GM11168 (cell line): Measurements from ENCODE around the gene STRBP.
"Not testable (repeated sequence)": the region's sequence is repeated elsewhere in the genome, so short reads cannot be mapped to it uniquely, and the experiment has no call there.

Experiments
- in situ Hi-C: fragments of 300-500 bp; cut with MboI; formaldehyde crosslinking; loops from one replicate; pipeline ENCODE4 v1.12.0; 2022; ENCODE audit warnings: low sequenced_read_pairs; ENCODE audit not compliant: unreplicated experiment

STRBP gene

DNA sequence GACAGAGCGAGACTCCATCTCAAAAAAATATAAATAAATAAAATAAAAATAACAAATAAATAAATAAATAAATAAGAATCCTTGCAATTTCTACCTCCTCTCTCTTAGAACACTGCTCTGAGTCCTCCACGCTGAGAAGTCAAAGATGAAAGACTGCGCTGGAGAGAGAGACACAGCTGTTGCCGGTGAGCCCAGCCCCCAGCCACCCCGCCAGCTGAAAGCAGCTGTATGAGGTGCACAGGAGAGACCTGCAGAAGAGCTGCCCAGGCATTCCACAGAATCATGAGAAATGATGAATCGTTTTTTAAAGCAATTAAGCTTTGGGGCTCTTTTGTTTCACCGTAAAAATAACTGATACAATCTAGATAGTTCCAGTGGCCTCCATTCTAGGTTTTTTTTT is 16.3 kb upstream of the STRBP start:
- in situ Hi-C loops, result no loop called here

- in situ Hi-C loops, result no loop called here
Observed at GRCh38 chr9:123283455-123283854, 15.1 kb upstream of the STRBP start.

DNA sequence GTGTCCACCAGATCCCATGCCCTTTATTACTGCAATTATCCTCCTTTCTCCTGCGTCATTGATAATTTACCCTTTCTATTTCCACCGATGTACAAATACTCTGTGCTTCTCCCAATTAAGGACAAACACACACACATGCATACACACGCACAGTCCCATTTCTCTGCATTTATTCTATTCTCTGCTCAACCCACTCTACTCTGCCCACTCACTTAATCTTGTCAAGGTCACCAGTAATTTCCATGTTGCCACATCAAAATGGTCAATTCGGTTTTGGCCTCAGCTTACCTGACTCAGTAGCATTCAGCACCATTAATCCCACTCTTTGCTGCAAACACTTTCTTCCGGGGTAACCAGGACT is 14.6 kb upstream of the STRBP start:
- in situ Hi-C loops, result no loop called here

- in situ Hi-C loops, result no loop called here
Observed at GRCh38 chr9:123282362-123283047, 14.1 kb upstream of the STRBP start.

DNA sequence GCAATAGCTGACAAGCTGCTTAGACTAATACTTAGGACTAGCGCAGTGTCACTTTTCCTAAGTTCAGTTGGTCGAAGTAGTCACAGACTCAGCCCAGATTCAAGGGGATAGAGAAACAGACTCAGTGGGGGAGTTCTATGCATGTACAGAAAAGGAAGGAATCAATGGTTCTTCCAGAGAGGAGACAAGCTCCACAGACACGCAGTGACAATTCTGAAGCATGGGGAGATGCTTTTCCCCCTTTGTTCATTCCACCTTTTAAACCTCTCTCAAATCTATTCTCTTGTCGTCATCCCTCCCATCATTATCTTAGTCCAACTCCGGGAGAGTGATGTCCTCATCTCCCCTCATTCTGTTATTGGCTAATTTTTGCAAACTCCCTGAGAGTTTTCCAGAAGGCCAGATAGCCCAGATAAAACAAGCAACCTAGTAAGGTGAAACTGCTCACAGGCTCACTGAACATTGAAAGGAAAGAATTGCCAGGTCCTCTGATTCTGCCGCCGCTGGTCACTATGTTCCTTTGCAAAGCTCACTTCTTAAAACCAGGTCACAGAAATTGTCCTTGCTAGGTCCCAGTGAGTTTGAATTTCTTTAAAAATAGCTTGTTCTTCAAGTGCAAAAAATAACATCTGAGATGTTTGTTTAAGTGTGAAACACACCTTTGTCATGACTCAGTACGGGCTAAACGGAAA is 13.4 kb upstream of the STRBP start:
- in situ Hi-C loops, result no loop called here

DNA sequence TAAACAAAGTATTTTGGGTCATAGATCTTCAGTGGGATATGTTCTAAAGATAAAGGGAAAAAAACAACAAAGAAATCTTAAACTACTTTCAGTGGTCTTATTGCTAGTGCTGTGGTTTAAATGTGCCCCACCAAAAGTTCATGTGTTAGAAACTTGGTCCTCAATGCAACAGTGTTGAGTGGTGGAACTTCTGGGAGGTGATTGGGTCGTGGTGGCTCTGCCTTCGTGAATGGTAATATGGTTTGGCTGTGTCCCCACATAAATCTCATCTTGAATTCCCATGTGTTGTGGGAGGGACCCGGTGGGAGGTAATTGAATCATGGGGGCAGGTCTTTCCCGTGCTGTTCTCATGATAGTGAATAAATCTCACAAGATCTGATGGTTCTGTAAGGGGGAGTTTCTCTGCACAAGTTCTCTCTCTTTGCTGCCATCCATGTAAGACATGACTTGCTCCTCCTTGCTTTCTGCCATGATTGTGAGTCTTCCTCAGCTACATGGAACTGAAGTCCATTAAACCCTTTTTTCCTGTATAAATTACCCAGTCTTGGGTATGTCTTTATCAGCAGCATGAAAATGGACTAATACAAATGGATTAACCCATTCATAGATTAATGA is 10.6 kb upstream of the STRBP start:
- in situ Hi-C loops, result not testable (repeated sequence)

GRCh38 chr9:123278361-123278760 is 10.0 kb upstream of the STRBP start:
- in situ Hi-C loops, result no loop called here

DNA sequence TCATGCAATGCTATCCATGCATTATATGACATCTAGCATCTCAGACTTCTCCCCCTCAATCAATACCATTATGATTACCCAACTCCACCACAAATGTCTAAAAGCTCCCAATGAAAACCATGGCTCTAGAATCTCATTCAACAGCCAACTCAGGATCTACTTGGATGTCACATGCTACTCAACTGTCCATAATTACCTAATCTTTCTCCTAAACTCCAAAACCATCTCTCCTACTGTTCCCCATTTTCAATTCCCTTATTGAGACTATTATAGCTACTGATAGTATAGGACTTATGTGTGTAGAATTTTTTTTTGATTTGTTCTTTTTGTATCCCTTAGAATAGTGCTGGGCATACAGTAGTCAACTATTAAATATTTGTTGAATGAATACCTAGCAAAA is 8.2 kb upstream of the STRBP start:
- in situ Hi-C loops, result no loop called here

- in situ Hi-C loops, result not testable (repeated sequence)
Observed at GRCh38 chr9:123271133-123271532, 2.7 kb upstream of the STRBP start.

- in situ Hi-C loops, result no loop called here
Observed at GRCh38 chr9:123269281-123269680, 895 bp upstream of the STRBP start.

GRCh38 chr9:123268199-123268464 is 254 bp downstream of the STRBP start:
- in situ Hi-C loops, result no loop called here

GRCh38 chr9:123267481-123268198 is 746 bp downstream of the STRBP start:
- in situ Hi-C loops, result no loop called here

DNA sequence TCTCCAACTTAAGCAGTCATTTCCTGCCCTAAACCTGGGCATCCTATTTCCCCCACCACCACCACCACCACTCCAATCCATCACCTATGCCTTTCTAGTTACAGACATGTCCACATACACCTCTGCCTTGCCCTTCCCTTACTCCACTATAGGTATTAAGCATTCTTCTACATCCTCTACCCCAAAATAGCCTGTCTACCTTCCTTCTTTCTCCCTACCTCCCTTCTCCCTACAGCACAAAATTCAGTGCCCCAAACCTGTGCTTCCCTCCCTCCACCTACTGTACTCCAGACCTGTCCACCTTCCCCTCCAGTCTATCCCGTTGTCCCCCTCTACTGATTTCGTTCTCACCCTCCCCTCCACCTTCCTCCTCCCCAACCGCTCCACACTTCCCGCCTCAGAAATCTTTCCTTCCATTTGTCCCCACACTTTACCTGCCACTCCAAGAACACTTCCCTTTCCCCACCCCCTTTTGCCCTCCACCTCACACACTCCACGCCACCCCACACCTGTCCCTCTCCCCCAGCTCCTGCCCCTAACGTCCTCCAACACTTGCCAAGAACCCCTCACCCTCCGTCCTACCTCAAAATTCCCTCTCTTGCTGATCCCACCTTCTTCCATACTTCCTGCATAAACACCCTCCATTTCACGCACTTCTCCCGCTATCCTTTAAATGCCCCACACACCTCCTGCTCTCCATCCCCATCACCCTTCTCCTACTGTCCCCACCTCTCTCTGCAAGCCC is 1.6 kb downstream of the STRBP start:
- in situ Hi-C loops, result no loop called here

GRCh38 chr9:123265833-123266232 is 2.6 kb downstream of the STRBP start:
- in situ Hi-C loops, result no loop called here

DNA sequence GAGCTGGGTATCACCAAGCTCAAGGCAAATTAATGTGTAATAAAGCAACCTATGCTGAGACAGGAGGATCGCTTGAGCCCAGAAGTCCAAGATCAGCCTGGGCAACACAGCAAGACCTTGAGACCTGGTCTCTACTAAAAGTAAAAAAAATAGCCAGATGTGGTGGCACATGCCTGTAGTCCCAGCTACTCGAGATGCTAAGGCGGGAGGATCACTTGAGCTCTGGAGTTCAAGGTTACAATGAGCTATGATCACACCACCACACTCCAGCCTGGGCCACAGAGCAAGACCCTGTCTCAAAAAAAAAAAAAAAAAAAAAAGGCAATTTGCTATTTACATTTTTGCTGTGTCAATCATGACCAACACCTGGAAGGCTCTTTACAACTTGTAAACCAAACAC is 5.2 kb downstream of the STRBP start:
- in situ Hi-C loops, result no loop called here

DNA sequence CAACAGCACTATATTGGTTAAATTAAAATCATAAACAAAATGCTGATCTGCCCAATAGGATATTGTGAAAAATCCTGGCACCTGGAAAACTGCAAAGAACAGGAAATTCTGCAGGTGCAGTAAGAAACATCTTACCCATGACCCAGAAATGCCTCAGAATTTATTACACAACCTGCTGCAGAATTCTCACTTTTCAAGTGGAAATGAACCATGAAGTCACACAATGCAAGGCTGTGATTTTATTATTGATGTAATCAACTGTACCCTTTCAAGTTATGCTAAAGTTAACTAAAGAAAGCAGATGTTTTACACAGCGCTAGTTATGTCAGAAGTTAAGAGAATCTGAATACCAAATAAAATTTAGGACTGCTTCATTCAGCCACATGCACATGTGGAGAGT is 6.0 kb downstream of the STRBP start:
- in situ Hi-C loops, result no loop called here

- in situ Hi-C loops, result no loop called here
Observed at GRCh38 chr9:123261006-123261677, 7.2 kb downstream of the STRBP start.

GRCh38 chr9:123260340-123260739 is 8.0 kb downstream of the STRBP start:
- in situ Hi-C loops, result no loop called here

DNA sequence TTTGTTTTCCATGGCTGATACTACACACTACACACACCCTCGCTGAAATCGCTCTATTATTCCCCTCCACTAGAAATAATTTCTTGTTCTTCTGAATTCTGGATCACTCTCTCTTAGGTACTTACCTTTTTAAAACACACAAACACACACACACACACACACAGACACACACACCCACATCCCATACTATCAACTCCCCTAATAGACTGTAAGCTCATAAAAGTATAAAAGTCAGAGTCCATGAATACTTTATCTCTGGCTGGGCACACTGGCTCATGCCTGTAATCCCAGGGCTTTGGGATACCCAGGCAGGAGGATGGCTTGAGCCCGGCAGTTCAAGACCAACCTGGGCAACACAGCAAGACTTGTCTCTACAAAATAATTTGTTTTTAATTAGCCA is 11.1 kb downstream of the STRBP start:
- in situ Hi-C loops, result no loop called here

GRCh38 chr9:123255718-123256117 is 12.7 kb downstream of the STRBP start:
- in situ Hi-C loops, result no loop called here
